A549 treated with DMSO at 1 μM for 4 hours (cell line): Measurements from ENCODE around the gene NEXN. TPM values are rescaled to one million over a fixed set of nuclear protein-coding genes. Genes with fewer than 3 reads are reported as not detected.

Experiments used
- total RNA-seq: library from RNA; stranded (reverse); fragments of 200-300 nt; extraction: Qiagen RNA extraction; gene quantifications from 5 replicates; pipeline ENCODE4 v1.2.3, GENCODE V29; 2022; ENCODE audit warnings: low read depth

NEXN gene
- 4.6 to 7.1 TPM (median 5.1 TPM) in 5 replicates for total RNA-seq

DNA sequence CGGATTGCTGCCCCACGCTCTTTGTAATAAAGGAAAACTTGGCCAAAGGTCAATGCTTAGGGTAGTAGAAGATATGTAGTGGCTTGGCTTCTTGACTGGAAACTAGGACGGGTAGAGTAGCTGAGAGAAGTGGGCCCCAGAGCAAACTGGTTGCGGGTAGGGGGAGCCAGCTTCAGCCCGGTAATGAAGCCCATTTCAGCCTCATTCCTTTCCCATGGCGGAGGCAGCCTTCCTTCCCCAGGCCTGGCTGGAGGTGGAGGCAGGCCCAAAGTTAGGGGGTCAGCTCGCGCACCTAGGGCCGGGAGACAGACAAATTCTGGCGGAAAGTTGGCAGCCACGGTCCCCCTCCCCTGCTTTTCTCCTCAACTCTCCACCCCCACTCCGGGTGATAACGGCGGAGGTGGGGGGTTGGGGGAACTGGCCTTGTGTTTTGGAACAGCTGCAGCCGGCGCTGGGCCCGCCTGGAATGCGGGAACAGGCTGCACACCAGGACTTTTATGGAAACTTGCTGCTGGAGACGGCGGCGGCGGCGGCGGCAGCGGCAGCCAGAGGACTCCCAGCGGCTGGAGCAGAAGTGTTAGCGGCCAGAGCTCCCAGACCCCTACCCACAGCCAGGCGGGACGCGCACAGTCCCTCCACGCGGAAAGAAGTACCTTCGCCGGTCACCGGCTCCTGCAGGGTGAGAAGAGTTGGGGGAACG lies at the start of gene NEXN:
Gene NEXN, plus strand, starts transcription at position 544 of the 700 bp plus-strand sequence. CDS start 27,483 bp downstream, outside the sequence.

DNA sequence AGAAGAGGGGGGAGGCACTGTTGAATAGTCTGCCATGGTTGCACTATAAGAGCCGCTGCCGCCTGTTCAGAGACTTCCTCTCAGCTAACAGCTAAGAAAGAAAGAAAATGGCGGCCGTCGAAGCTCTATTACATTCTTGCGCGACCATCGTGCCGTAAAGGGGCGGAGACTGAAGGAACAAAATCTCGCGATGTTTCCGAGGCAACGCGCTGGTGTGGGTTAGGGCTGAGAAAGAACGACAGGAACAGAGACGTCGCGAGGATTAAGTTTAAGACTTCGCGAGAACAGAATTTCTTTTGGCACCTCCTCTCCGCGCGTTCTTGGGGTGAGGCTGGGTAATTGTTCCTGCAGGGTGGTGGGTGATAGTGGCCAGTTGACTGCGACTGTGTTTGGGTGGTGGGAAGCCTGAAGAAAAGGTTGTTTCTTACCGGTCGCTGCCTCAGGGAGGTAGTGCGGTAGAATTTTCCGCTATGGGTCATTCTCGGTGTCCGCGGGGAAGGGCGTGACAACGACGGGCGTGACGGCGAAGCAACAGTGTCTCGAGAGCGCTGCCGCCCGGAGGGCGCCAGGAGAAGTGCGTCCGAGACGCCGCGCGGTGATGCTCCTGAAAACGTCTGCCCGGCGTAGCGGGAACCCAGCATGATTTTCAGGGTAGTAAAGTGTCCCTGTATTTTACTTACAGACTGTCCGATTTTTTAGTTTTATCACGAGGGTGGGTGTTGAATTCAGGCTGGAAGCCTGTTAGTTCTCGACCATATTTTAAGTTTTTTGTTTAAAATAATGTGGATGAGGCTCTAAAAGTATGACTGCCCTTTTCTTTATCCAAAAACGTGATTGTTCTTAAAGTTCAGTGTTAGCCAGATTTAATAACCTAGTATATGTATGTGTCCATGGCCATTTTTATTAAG lies 90.8 kb downstream of the NEXN start, which contains the start of gene FUBP1:
Gene FUBP1, minus strand, starts transcription at position 104 of the 908 bp plus-strand sequence. Its CDS starts 68 bp downstream, at position 36.

Other genes starting within 250 kb of the NEXN start
- gene ZZZ3, start 206.0 kb upstream of the NEXN start, total RNA-seq = 18.5 to 25.8 TPM (median 20.2 TPM) in 5 replicates
- gene USP33, start 128.8 kb upstream of the NEXN start, total RNA-seq = 14.8 to 24.3 TPM (median 21.5 TPM) in 5 replicates
- gene MIGA1, start 109.0 kb upstream of the NEXN start, total RNA-seq = 4.9 to 7.9 TPM (median 6.7 TPM) in 5 replicates
- 106 to 140 TPM (median 128 TPM) in 5 replicates for gene FUBP1, start 90.4 kb downstream of the NEXN start, total RNA-seq
- 30.3 to 36.8 TPM (median 32.0 TPM) in 5 replicates for gene DNAJB4, start 116.3 kb downstream of the NEXN start, total RNA-seq
- gene GIPC2, start 157.3 kb downstream of the NEXN start, total RNA-seq = 0.02 to 0.03 TPM in 2 of 5 replicates, not detected in the others